Ramos (cell line): ENCODE results near the gene SCARF2.
"Not testable (repeated sequence)": the region's sequence is repeated elsewhere in the genome, so short reads cannot be mapped to it uniquely, and the experiment has no call there.

Experiments
- in situ Hi-C: fragments of 300-500 bp; cut with MboI; formaldehyde crosslinking; loops from one replicate; pipeline ENCODE4 v1.14.3; 2022; ENCODE audit warnings: low sequenced_read_pairs; ENCODE audit not compliant: unreplicated experiment

The SCARF2 gene

DNA sequence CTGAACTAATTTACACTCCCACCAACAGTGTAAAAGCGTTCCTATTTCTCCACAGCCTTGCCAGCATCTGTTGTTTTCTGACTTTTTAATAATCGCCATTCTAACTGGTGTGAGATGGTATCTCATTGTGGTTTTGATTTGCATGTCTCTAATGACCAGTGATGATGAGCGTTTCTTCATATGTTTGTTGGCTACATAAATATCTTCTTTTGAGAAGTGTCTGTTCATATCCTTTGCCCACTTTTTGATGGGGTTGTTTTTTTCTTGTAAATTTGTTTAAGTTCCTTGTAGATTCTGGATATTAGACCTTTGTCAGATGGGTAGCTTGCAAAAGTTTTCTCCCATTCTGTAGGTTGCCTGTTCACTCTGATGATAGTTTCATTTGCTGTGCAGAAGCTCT is 21.9 kb downstream of the SCARF2 start:
- in situ Hi-C loops: loop anchor here (10.0 kb wide), 1 partner anchor 79 kb away; the partner anchor contains the start of gene KLHL22

DNA sequence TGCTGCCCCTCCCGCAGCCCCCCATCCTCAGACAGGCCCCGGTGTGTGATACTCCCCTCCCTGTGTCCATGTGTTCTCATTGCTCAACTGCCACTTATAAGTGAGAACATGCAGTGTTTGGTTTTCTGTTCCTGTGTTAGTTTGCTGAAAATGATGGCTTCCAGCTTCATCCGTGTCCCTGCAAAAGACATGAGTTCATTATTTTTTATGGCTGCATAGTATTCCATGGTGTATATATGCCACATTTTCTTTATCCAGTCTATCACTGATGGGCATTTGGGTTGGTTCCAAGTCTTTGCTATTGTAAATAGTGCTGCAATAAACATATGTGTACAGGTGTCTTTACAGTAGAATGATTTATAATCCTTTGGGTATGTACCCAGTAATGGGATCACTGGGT is 22.4 kb downstream of the SCARF2 start:
- in situ Hi-C loops: loop anchor here (10.0 kb wide), 1 partner anchor 80 kb away; the partner anchor contains the start of gene KLHL22

DNA sequence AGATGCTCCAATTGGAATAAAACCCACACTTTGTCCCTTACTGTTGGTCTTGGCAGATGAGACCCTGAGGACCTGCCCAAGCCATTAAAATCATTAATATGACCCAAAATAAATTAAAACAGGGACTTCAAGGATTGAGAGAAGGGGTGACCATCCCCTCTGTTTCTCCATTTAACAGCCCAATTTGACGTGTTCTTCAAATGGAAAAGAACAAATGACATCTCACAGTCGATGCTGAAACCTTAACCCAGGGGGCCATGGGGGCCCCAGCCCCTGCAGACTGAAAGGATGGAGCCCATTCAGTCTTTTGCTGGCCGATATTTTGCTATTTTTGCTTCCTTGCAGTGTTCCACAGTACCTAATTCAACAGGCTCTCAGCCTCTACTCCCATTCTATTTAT is 23.2 kb downstream of the SCARF2 start:
- in situ Hi-C loops: loop anchor here (10.0 kb wide), 1 partner anchor 80 kb away; the partner anchor contains the start of gene KLHL22

DNA sequence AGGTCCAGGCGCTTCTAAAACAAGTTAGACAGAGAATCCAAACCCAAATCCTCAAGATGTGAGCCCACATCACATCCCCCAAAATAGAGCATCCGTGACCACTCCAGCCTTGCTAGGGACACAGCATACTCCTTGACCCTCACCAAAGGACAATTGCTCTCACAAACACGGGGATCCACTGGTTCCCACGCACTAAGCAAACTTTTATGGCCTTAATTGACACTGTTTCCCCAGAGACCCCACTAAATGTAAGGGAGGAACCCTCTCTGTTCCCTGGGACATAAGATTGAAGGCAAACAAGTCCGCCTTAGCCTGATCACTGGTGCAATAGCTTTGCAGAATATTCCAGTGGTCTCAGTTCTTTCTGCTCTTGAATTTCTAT is 23.6 kb downstream of the SCARF2 start:
- in situ Hi-C loops: loop anchor here (10.0 kb wide), 1 partner anchor 81 kb away; the partner anchor contains the start of gene KLHL22

DNA sequence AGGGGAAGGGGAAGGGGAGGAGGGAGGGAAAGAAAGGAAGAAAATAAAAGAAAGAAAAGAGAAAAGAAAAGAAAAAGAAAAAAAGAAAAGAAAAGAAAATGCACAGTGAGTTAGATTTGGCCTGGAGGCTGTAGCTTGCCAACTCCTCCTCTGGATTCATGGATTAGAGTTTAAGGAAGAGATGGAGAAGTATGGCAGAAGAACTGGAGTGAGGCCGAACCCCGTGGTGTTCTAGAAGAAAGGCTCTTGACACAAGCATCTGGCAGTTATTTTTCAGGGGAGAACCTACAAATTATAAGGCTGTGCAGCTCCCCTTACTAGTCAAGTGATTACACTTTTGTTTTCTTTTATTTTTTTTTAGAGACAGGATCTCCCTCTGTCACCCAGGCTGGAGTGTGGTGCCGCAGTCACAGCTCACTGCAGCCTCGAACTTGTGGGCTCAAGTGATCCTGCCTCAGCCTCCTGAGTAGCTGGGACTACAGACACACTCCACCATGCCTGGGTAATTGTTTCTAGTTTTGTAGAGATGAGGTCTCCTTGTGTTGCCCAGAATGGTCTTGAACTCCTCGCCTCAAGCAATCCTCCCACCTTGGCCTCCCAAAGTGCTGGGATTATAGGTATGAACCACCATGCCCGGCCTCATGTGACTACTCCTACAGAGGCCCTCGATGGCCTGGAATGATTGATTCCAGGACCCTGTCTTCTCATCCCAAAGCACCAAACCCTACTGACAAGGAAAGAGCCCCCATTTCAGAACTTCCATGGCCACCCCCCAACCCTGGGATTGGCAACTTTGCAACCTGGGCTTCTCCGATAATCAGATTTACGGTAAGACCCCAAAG is 24.2 kb downstream of the SCARF2 start:
- in situ Hi-C loops: loop anchor here (10.0 kb wide), 1 partner anchor 81 kb away; the partner anchor contains the start of gene KLHL22

DNA sequence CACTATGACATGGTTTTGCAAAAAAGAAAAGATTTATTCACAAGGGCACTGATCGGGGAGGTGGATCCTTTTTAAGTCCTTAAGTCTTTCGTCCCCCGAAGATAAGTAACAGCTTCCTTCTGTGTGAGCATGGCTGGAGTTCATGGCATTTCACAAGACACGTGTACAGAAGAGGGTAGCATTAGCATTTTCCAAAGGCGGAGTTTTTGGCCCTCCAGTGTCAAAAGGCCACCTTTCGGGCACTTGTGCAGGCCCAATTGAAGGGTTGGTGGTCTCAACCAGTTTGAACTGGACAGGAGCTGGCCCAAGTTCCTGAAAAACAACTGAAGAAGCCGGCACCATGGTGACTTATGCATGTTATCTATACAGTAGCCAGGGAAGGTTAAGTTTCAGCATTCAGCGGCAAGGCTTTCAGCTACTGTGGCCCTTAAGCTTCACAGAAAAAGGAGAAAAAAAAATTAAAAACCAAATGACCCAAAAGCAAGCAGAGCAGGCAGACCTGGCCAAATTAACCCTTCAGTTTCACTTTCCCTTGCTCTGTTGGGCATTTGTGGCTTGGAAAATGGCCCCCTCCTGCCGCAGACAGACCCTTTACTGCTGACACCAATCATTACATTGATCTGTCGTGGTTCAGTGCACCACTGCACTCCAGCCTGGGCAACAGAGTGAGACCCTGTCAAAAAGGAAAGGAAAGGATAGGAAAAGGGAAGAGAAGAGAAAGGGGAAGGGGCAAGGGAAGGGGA is 25.0 kb downstream of the SCARF2 start:
- in situ Hi-C loops: loop anchor here (10.0 kb wide), 1 partner anchor 82 kb away; the partner anchor contains the start of gene KLHL22

DNA sequence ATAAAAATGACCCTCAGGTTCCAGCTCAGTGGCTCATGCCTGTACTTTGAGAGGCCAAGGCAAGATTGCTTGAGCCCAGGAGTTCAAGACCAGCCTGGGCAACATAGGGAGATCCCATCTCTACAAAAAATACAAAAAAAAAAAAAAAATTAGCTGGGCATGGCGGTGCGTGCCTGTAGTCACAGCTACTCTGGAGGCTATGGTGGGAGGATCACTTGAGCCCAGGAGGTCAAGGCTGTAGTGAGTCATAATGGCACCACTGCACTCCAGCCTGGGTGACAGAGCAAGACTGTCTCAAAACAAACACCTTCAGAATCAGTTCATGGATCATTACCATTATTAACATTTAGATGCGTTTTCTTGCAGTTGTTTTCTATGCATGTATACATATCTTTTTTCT is 28.2 kb downstream of the SCARF2 start:
- in situ Hi-C loops: not testable (repeated sequence)

DNA sequence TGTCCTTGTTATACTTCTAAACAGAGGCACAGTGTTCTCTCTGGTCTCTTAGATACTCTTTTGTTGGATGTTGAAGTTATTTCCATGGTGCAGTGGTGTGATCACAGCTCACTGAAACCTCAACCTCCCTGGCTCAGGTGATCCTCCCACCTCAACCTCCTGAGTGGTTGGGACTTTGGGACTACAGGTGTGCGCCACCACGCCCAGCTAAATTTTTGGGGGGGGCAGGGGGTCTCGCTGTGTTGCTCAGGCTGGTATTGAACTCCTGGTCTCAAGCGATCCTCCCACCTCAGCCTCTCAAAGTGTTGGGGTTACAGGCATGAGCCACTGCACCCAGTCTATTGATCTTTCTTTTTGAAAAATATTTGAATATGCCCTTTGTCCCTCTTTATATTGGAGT is 28.7 kb downstream of the SCARF2 start:
- in situ Hi-C loops: no loop called here

DNA sequence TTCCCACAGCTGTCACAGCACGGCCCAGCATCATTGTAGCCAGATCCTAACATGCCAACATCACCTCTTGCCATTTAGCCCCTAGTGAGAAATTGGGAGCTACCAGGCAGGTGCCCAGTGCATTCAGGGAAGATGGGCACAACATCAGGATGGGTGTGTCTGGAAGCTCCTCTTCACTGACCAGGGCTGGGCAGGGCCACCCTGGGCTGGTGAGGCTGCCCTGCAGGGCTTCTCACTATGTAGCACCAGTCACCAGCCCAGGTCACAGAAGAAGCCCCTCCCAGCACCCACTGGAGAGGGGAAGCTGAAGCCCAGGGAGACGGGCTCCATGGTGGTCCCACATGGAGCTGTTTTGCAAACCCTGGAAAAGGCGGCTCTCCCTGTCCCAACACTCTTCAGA is 29.8 kb downstream of the SCARF2 start:
- in situ Hi-C loops: no loop called here

DNA sequence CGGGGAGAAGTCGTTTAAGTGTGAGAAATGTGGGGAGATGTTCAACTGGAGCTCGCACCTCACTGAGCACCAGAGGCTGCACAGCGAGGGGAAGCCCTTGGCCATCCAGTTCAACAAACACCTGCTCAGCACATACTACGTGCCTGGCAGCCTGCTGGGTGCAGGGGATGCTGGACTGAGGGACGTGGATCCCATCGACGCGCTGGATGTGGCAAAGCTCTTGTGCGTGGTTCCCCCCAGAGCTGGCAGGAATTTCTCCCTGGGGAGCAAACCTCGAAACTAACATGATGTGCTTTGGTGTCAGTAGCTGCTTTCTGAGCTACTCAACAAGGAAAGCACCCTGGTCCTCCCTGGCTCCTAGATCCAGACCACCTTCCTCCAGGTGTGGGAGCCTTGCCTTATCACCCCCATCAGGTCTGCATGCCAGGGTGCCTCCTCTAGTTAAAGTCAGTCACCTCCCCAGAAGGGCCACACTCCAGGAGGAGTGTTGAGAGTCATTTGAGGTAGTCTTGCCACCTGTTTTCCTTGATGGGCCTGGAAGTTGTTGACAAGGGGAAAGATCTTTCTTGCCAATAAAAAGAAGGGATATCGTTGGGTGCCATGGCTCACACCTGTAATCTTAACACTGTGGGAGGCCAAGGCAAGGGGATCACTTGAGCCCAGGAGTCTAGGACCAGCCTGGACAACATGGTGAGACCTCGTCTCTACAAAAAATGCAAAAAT is 30.8 kb downstream of the SCARF2 start:
- in situ Hi-C loops: no loop called here

DNA sequence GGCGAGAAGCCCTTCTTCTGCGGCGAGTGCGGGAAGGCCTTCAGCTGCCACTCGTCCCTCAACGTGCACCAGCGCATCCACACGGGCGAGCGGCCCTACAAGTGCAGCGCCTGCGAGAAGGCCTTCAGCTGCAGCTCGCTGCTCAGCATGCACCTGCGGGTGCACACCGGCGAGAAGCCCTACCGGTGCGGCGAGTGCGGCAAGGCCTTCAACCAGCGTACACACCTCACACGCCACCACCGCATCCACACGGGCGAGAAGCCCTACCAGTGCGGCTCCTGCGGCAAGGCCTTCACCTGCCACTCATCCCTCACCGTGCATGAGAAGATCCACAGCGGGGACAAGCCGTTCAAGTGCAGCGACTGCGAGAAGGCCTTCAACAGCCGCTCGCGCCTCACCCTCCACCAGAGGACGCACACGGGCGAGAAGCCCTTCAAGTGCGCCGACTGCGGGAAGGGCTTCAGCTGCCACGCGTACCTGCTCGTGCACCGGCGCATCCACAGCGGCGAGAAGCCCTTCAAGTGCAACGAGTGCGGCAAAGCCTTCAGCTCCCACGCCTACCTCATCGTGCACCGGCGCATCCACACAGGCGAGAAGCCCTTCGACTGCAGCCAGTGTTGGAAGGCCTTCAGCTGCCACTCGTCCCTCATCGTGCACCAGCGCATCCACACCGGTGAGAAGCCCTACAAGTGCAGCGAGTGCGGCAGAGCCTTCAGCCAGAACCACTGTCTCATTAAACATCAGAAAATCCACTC is 31.5 kb downstream of the SCARF2 start:
- in situ Hi-C loops: no loop called here

DNA sequence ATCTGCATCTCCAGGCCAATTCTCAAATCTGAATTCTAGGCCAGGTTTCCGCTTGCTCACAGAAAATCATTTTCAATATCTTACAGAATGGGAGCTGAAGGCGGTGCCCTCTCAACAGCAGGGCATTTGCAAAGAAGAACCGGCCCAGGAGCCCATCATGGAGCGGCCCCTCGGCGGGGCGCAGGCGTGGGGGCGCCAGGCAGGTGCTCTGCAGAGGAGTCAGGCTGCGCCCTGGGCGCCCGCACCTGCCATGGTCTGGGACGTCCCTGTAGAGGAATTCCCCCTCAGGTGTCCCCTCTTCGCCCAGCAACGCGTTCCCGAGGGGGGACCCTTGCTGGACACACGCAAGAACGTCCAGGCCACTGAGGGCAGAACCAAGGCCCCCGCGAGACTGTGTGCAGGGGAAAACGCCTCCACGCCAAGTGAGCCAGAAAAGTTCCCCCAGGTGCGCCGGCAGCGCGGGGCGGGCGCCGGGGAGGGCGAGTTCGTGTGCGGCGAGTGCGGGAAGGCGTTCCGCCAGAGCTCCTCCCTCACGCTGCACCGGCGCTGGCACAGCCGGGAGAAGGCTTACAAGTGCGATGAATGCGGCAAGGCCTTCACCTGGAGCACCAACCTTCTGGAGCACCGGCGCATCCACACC is 32.2 kb downstream of the SCARF2 start:
- in situ Hi-C loops: no loop called here

DNA sequence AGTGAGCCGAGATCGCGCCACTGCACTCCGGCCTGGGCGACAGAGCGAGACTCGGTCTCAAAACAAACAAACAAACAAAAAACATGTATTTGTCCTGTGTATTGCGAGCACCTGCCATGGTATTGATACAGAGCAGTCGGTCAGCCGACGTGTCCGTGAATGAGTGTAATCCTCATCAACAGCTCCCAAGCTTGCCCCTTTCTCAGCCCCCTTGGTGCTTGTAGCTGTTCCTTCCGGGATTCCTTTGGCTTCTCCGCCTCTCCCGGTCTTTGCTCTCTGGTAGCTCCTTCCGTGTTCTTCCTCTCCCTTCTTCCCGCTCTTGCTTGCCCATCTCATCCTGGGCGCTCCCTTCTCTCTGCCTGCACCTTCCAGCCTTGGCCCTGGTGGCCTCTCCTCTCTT is 32.7 kb downstream of the SCARF2 start:
- in situ Hi-C loops: no loop called here

DNA sequence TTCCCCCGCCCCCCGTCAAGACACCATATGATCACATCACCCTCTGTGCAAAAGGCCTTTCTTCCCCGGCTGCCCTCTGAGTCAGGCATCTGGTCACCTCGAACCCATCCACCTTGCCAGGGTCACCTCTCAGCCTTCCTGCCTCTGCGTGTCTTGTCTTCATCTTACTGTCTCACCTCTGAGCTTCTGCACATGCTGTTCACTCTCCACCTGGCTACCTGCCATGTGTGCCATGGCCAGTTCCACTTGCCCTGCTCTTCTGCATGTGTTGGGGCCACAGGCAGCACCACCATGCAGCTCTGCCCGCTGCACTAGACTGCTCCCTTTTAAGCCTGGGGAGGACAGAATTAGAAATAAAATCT is 33.9 kb downstream of the SCARF2 start:
- in situ Hi-C loops: no loop called here

DNA sequence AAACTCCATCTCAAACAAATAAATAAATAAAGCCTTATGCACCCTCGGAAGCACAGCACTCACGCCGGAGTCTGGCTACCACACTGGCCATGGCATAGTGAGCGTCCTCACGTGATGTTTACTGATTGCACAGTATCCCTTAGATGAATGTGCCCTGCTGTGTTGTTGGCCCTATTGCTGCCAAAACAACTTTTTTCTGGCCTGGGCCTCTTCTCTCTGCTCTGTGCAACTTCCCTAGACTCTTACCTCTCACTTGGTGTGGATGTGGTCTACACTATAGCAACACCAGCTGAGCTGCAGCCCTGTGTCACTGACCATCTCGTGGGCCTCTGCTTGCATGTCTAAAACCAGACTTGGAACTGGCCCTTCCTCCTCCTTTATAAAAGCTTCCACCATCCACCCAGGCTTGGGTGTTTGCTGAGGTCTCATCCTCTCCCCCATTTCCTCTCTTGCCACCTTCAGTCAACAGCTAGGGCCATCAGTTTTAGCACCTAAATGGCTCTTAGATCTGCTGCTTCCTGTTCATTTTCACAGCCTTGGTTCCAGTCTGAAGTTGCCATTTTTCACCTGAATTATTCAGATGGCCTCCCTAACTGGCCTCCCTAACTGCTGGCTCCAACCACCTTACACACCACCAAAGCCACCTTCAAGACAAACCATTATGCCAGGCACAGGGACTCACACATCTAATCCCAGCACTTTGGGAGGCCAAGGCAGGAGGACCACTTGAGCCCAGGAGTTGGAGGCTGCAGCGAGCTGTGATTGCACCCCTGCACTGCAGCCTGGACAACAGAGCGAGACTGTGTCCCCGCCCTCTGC is 34.5 kb downstream of the SCARF2 start:
- in situ Hi-C loops: no loop called here

DNA sequence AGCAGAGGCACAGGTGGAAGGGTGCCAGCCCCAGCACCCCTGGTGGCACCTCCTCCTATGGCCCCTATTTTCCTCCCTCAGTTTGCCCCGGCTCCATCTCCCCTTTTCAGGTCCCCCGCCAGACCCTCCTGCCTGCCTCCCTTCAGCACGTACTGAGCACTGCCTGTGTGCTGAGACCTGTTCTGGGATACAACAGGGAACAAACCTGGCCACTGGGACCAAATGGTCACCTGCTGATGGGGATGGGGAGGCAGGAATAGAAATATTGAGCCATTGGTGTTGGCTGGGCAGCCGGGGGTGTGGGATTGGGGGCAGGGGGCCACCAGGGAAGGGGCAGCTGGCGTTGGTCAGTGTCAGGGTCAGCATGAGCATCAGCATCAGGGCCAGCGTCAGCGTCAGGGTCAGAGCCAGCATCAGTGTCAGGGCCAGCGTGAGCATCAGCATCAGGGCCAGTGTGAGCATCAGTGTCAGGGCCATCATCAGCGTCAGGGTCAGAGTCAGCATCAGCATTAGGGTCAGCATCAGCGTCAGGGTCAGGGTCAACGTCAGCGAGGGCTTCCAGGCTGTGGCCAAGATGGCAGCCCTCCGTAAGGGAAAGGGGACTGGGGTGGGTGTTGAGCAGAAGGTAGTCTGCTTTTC is 36.1 kb downstream of the SCARF2 start:
- in situ Hi-C loops: no loop called here

DNA sequence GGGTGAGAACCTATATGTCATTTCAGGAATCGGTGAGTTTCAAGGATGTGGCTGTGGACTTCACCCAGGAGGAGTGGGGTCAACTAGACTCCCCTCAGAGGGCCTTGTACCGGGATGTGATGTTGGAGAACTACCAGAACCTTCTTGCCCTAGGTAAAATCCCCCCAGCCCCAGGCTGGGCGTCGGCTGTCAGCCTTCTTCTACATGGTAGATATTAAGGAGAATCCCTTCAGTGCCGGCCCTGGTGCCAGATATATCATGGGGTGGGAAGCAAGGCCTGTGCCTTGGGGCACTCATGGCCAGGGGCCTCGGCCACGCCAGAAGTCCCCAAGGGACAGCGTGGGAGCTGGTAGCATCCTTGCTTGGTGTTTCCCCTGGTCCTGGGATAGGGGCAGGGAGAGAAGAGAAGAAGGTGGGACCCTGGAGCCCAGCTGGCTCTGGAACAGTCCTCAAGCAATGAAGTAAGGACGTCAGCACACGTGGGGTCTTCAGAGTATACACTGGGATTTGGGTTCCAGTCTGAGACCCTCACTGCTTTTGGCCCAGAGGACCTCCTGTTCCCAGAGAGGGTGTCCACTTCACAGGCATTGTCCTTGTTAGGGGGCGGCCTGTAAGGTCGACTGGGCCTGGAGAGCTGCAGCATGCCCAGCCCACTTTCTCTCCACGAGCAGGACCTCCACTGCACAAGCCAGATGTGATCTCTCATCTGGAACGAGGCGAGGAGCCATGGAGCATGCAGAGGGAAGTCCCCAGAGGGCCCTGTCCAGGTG is 36.8 kb downstream of the SCARF2 start:
- in situ Hi-C loops: no loop called here
